SU-DHL-6 (cell line): ENCODE results near the gene CUBN.

Experiments
- EZH2phosphoT487 ChIP-seq: fragments of 200-600 bp; sonication (generic), shearing (Covaris generic); conservative IDR thresholded peaks from 2 replicates; pipeline ENCODE4 v1.6.1; 2018; ENCODE audit warnings: mild to moderate bottlenecking, antibody characterized with exemption, low read length, moderate library complexity, mixed read lengths
- TF ChIP-seq, protein P1 (sequence below): fragments of 200-600 bp; sonication (generic); IDR thresholded peaks from one replicate; pipeline ENCODE4 v1.5.1; 2017; ENCODE audit warnings: antibody characterized with exemption, mild to moderate bottlenecking, low read length, moderate library complexity; ENCODE audit not compliant: insufficient read depth, poor library complexity, severe bottlenecking

- TF ChIP-seq, protein P1, sequence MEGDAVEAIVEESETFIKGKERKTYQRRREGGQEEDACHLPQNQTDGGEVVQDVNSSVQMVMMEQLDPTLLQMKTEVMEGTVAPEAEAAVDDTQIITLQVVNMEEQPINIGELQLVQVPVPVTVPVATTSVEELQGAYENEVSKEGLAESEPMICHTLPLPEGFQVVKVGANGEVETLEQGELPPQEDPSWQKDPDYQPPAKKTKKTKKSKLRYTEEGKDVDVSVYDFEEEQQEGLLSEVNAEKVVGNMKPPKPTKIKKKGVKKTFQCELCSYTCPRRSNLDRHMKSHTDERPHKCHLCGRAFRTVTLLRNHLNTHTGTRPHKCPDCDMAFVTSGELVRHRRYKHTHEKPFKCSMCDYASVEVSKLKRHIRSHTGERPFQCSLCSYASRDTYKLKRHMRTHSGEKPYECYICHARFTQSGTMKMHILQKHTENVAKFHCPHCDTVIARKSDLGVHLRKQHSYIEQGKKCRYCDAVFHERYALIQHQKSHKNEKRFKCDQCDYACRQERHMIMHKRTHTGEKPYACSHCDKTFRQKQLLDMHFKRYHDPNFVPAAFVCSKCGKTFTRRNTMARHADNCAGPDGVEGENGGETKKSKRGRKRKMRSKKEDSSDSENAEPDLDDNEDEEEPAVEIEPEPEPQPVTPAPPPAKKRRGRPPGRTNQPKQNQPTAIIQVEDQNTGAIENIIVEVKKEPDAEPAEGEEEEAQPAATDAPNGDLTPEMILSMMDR: no peak
- TF ChIP-seq EZH2phosphoT487: no peak
These were observed 312.8 kb downstream of the CUBN start for GRCh38 chr10:16816830-16817124.
